A673 (cell line): ENCODE results near the gene WFS1.

ENCODE experiments used
- EZH2 ChIP-seq: fragments of 200-600 bp; sonication (generic); IDR thresholded peaks from 2 replicates; pipeline ENCODE4 v1.6.1; 2017; ENCODE audit warnings: borderline replicate concordance, low read depth, mild to moderate bottlenecking, mixed read lengths, antibody characterized with exemption, low read length; ENCODE audit not compliant: poor library complexity, severe bottlenecking
- TF ChIP-seq, protein P1 (sequence below): fragments of 300-800, 200-600 bp; sonication (generic); conservative IDR thresholded peaks from 2 replicates; pipeline ENCODE4 v1.5.1; 2017; ENCODE audit warnings: low read depth, mild to moderate bottlenecking, antibody characterized with exemption, low read length, moderate library complexity, mixed read lengths

- TF ChIP-seq, protein P1, sequence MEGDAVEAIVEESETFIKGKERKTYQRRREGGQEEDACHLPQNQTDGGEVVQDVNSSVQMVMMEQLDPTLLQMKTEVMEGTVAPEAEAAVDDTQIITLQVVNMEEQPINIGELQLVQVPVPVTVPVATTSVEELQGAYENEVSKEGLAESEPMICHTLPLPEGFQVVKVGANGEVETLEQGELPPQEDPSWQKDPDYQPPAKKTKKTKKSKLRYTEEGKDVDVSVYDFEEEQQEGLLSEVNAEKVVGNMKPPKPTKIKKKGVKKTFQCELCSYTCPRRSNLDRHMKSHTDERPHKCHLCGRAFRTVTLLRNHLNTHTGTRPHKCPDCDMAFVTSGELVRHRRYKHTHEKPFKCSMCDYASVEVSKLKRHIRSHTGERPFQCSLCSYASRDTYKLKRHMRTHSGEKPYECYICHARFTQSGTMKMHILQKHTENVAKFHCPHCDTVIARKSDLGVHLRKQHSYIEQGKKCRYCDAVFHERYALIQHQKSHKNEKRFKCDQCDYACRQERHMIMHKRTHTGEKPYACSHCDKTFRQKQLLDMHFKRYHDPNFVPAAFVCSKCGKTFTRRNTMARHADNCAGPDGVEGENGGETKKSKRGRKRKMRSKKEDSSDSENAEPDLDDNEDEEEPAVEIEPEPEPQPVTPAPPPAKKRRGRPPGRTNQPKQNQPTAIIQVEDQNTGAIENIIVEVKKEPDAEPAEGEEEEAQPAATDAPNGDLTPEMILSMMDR = no peak
- TF ChIP-seq EZH2 = no peak
These were observed 44.9 kb upstream of the WFS1 start for GRCh38 chr4:6224735-6225134.
